Small intestine (tissue), 7 donors: ENCODE measurements around the gene ADCY10. TPM values are rescaled to one million over a fixed set of nuclear protein-coding genes. Genes with fewer than 3 reads are reported as not detected.

Experiments used
- DNase-seq, 2 donors: peaks; one replicate each; pipeline versions ENCODE4 v3.0.0 to v3.0.0-alpha.2; 2013
- FAIRE-seq: peaks from 2 replicates; lab custom pipeline; 2012; peaks lifted over from hg19 to GRCh38; lab: Jason Lieb, UNC
- H3K27ac ChIP-seq, 3 donors: one replicate each; pipeline ENCODE4 v1.5.1; 2013; ENCODE audit warnings: low read length in 2 of 3, mild to moderate bottlenecking in 2 of 3, control low read depth in 1 of 3, inconsistent platforms in 1 of 3, low read depth in 1 of 3, moderate library complexity in 1 of 3
- H3K27me3 ChIP-seq, 3 donors: one replicate each; pipeline ENCODE4 v1.6.1; 2013; ENCODE audit warnings: low read length in 3 of 3, inconsistent platforms in 1 of 3; ENCODE audit not compliant: control insufficient read depth in 3 of 3, insufficient read depth in 3 of 3
- H3K36me3 ChIP-seq, 3 donors: one replicate each; pipeline ENCODE4 v1.6.1; 2013; ENCODE audit warnings: low read length in 3 of 3, inconsistent platforms in 1 of 3, low read depth in 1 of 3, mild to moderate bottlenecking in 1 of 3, moderate library complexity in 1 of 3; ENCODE audit not compliant: control insufficient read depth in 3 of 3, insufficient read depth in 2 of 3
- H3K4me1 ChIP-seq, 3 donors: one replicate each; pipeline ENCODE4 v1.6.1; 2013; ENCODE audit warnings: low read length in 2 of 3, inconsistent platforms in 1 of 3, low read depth in 1 of 3, mild to moderate bottlenecking in 1 of 3, moderate library complexity in 1 of 3; ENCODE audit not compliant: control insufficient read depth in 3 of 3, insufficient read depth in 2 of 3
- H3K4me3 ChIP-seq, 3 donors: one replicate each; pipeline ENCODE4 v1.5.1; 2013; ENCODE audit warnings: low read length in 3 of 3, control low read depth in 1 of 3, inconsistent platforms in 1 of 3, low read depth in 1 of 3, mild to moderate bottlenecking in 1 of 3, moderate library complexity in 1 of 3
- H3K9me3 ChIP-seq, 2 donors: one replicate each; pipeline ENCODE4 v1.6.1; 2013; ENCODE audit warnings: low read depth in 1 of 2, low read length in 1 of 2; ENCODE audit not compliant: control insufficient read depth in 2 of 2, insufficient read depth in 1 of 2
- WGBS, 3 donors: extraction: QIAGEN DNeasy Blood & Tissue Kit; methylation state at CpG; one replicate each; pipeline ENCODE4 v1.1.7; 2013; 5-methylcytosine and 5-hydroxymethylcytosine counted together
- polyA plus RNA-seq, 4 donors: library from polyadenylated mRNA; stranded (reverse) in 3 of 4; unstranded in 1 of 4; fragments of 200-250 nt in 3 of 4; fragments of 120-200 nt in 1 of 4; gene quantifications; one replicate each; pipeline versions ENCODE4 v1.2.1 to v1.2.3, GENCODE V29; 2013
- donor health status: healthy with polysubstance abuse.
- donor health status: control.
- donor health status: control.
- donor health status: Bipolar disorder and iron deficiency.
- donor health status: healthy.

Gene ADCY10
- polyA plus RNA-seq, 4 donors = 0.15 to 1.1 (median 0.40) TPM; not detected in 1

GRCh38 chr1:167802235-167802634 lies 111.7 kb downstream of the ADCY10 start:
- H3K27ac ChIP-seq = no peak overlapping the region
- H3K9me3 ChIP-seq = peaks cover 0 to 15% of the 10 kb centered on the region in 2 donors
- H3K4me3 ChIP-seq = no peak overlapping the region
- FAIRE-seq = no peak
- 90 to 94% (median 93%) methylated on average over 4 of the region's 4 CpGs for WGBS, 3 donors
- no peak for DNase-seq
- no peaks in the 10 kb centered on the region for H3K27me3 ChIP-seq
- H3K36me3 ChIP-seq = no peaks in the 10 kb centered on the region
- peaks cover 0 to 14% (median 3%) of the 10 kb centered on the region in 3 donors for H3K4me1 ChIP-seq

GRCh38 chr1:167800251-167800650 lies 113.7 kb downstream of the ADCY10 start:
- 49 to 64% (median 64%) methylated on average over 3 of the region's 3 CpGs for WGBS, 3 donors
- Histone ChIP-seq H3K36me3 (peaks cover 0 to 3% (median 0%) of the 10 kb centered on the region in 3 donors), H3K4me3 (no peak overlapping the region)

GRCh38 chr1:167799747-167800146 lies 114.2 kb downstream of the ADCY10 start:
- Histone ChIP-seq H3K36me3 (peaks cover 0 to 3% (median 0%) of the 10 kb centered on the region in 3 donors), H3K9me3 (peaks cover 0 to 4% of the 10 kb centered on the region in 2 donors), H3K27ac (no peak overlapping the region), H3K4me1 (peaks cover 0 to 14% (median under 1%) of the 10 kb centered on the region in 3 donors), H3K4me3 (no peak overlapping the region), H3K27me3 (no peaks in the 10 kb centered on the region)
- DNase-seq (no peak), FAIRE-seq (no peak)
- WGBS, 3 donors = 52 to 74% (median 58%) methylated on average over 4 of the region's 4 CpGs

More at GRCh38 chr1:167800251-167800650, 113.7 kb downstream of the ADCY10 start:
- Histone ChIP-seq H3K27me3 (no peaks in the 10 kb centered on the region), H3K4me1 (peaks cover 0 to 14% (median 3%) of the 10 kb centered on the region in 3 donors), H3K27ac (no peak overlapping the region), H3K9me3 (peaks cover 0 to 4% of the 10 kb centered on the region in 2 donors)
- DNase-seq (no peak), FAIRE-seq (no peak)

- peak in 1 of 2 donors; percentile 35 for DNase-seq
- H3K27me3 ChIP-seq = no peaks in the 10 kb centered on the region
- peaks cover 0 to 4% of the 10 kb centered on the region in 2 donors for H3K9me3 ChIP-seq
- no peak overlapping the region for H3K4me3 ChIP-seq
- H3K27ac ChIP-seq = peak overlapping the region in 1 of 3 donors; percentile 12
- H3K4me1 ChIP-seq = peaks cover 0 to 14% (median 0%) of the 10 kb centered on the region in 3 donors
- FAIRE-seq = no peak
- H3K36me3 ChIP-seq = peaks cover 0 to 3% (median 0%) of the 10 kb centered on the region in 3 donors
- WGBS, 3 donors = 78 to 91% (median 85%) methylated on average over 4 of the region's 4 CpGs
These were observed 115.0 kb downstream of the ADCY10 start for GRCh38 chr1:167798952-167799351.

GRCh38 chr1:167797015-167797414 lies 116.9 kb downstream of the ADCY10 start:
- H3K4me3 ChIP-seq = no peak overlapping the region
- DNase-seq (peak; percentile 20 to 31), FAIRE-seq (no peak)
- 14 to 24% (median 23%) methylated on average over 2 of the region's 2 CpGs for WGBS, 3 donors
- H3K36me3 ChIP-seq = peaks cover 0 to 9% (median 0%) of the 10 kb centered on the region in 3 donors
- H3K27ac ChIP-seq = peak overlapping the region in 1 of 3 donors; percentile 70
- H3K27me3 ChIP-seq = no peaks in the 10 kb centered on the region
- H3K9me3 ChIP-seq = no peaks in the 10 kb centered on the region
- H3K4me1 ChIP-seq = peaks cover 0 to 14% (median 0%) of the 10 kb centered on the region in 3 donors

GRCh38 chr1:167795810-167796740 lies 117.9 kb downstream of the ADCY10 start:
- FAIRE-seq (no peak), DNase-seq (no peak)
- Histone ChIP-seq H3K27me3 (no peaks in the 10 kb centered on the region), H3K4me1 (peaks cover 0 to 14% (median 0%) of the 10 kb centered on the region in 3 donors), H3K9me3 (no peaks in the 10 kb centered on the region), H3K36me3 (peaks cover 0 to 9% (median 0%) of the 10 kb centered on the region in 3 donors), H3K27ac (peak overlapping the region in 1 of 3 donors; percentile 70), H3K4me3 (no peak overlapping the region)
- WGBS, 3 donors = 79 to 89% (median 87%) methylated on average over 10 of the region's 10 CpGs

GRCh38 chr1:167794043-167794442 lies 119.9 kb downstream of the ADCY10 start:
- Histone ChIP-seq H3K9me3 (no peaks in the 10 kb centered on the region), H3K27me3 (no peaks in the 10 kb centered on the region), H3K36me3 (peaks cover 0 to 23% (median 5%) of the 10 kb centered on the region in 3 donors), H3K27ac (no peak overlapping the region), H3K4me1 (peaks cover 0 to 5% (median 0%) of the 10 kb centered on the region in 3 donors), H3K4me3 (no peak overlapping the region)
- FAIRE-seq (no peak), DNase-seq (no peak)
- WGBS, 3 donors = 91 to 97% (median 95%) methylated on average over 1 of the region's 1 CpG

GRCh38 chr1:167792188-167792565 lies 121.8 kb downstream of the ADCY10 start:
- DNase-seq (no peak), FAIRE-seq (no peak)
- 84 to 94% (median 91%) methylated on average over 4 of the region's 4 CpGs for WGBS, 3 donors
- H3K27me3 ChIP-seq = no peaks in the 10 kb centered on the region
- H3K27ac ChIP-seq = no peak overlapping the region
- H3K4me1 ChIP-seq = no peaks in the 10 kb centered on the region
- H3K9me3 ChIP-seq = no peaks in the 10 kb centered on the region
- H3K36me3 ChIP-seq = peaks cover 0 to 28% (median 5%) of the 10 kb centered on the region in 3 donors
- H3K4me3 ChIP-seq = no peak overlapping the region
